ENCODE data around the gene ADGRF5.

DNA sequence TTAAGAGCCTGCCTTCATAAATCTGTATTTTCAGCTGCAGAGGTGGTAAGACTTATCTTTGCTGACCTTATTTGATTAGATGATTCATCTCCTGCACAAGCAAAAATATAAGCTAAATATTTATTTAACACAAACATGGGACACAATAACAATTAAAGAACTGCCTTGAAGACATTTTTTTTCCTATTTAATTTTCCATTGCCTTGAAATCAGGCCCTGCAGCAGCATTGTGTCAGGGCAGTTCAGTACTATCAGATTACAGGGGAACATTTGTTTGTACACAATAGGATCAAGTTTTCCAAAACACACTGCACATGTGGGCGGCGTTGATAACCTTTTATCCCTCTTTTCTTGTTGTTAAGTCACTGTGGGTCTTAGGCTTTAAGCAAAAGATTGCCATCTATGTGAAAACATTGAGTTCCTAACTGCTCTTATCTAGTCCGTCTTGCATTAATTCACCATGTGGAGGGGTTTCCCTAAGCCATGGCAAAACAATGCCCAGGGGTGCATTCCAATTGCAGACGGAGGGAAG, 7.4 kb downstream of the ADGRF5 start:
- TF ChIP-seq, protein P1, sequence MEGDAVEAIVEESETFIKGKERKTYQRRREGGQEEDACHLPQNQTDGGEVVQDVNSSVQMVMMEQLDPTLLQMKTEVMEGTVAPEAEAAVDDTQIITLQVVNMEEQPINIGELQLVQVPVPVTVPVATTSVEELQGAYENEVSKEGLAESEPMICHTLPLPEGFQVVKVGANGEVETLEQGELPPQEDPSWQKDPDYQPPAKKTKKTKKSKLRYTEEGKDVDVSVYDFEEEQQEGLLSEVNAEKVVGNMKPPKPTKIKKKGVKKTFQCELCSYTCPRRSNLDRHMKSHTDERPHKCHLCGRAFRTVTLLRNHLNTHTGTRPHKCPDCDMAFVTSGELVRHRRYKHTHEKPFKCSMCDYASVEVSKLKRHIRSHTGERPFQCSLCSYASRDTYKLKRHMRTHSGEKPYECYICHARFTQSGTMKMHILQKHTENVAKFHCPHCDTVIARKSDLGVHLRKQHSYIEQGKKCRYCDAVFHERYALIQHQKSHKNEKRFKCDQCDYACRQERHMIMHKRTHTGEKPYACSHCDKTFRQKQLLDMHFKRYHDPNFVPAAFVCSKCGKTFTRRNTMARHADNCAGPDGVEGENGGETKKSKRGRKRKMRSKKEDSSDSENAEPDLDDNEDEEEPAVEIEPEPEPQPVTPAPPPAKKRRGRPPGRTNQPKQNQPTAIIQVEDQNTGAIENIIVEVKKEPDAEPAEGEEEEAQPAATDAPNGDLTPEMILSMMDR (IDR thresholded peaks at IDR 0.05; ENCODE audit: low read depth, low read length), result no peak
- no peak for TF ChIP-seq EZH2phosphoT487 (IDR thresholded peaks at IDR 0.05; ENCODE audit: low read depth)
